CD4-positive, alpha-beta T cell treated with Interleukin-1 beta for 1 hour (primary cell): Measurements from ENCODE around the gene NENF.
A peak's percentile ranks its signal among the peaks of the same experiment; 100 is the strongest.

Experiments used
- DNase-seq, 2 donors: peaks; one replicate each; pipeline ENCODE4 v3.0.0-alpha.2; 2020 to 2022

NENF gene

GRCh38 chr1:212432272-212432660, 454 bp upstream of the NENF start:
- DNase-seq: no peak

DNA sequence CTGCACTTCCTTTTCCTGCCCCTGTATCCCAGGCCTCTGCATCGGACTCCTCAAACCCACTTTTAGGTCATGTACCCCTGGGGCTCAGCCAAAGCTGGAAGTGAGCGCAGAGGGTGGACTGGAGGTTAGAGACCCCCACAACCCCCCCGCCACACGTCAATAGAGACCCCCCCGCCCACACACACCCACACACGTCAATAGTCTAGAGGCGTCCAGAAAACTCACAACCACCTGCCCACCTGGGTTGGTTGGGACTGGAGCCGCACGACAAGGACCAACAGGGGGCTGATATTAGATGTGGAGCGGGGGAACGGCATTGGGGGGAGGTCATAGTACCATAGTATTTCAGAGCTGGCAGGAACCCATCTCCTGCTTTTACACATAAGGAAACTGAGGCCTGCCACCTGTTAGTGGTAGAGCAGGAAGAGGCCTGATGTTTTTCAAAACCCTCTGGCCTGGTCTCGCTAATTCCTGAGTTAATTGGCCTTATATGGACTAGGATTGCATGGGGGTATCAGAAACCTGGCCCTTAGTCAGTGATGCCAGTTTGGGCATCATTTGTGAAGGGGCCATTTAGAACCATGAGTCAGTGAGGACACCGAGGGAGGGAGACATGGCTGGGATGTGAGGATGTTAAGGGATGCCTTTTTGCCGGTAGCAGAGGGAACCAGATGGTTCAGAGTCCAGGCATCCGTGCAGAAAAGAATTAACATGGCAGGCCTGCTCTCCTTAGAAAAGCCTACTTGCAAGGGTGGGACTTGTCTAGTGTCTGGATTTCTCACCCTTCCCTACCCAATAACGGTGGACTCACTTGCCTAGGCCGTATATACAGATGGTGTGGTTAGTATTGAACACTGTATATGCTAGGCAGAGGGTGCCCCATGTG, 1.1 kb downstream of the NENF start:
- DNase-seq: no peak

GRCh38 chr1:212434992-212435391, 2.3 kb downstream of the NENF start:
- no peak for DNase-seq

DNA sequence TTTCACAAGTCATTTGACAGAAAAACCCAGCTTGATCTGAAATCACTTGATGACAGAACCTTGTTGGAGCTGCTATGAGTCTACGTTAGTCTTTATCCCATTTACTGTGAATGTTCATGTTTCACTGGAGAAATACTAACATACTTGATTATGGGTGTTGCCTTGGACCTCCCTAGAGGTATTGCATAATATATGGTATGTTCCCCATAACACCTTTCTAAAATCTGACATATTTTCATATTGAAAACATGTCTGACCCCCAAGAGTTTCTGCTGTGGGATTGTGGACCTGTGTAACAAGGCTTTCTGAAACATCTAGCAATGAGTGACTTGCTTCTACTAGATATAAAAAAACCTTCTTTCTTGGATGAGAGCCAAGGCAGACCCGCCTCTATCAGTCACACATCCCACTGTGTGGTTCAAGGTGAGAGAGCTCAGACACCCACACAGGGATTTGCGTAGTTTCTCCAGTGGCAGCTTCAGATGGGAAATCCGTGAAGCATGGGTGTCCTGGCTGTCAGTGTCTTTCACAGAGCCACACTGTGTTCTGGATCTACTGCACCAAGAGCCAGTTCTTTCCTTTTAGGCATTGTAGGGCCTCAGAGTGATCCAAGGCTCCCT, 4.6 kb downstream of the NENF start:
- DNase-seq: no peak

DNA sequence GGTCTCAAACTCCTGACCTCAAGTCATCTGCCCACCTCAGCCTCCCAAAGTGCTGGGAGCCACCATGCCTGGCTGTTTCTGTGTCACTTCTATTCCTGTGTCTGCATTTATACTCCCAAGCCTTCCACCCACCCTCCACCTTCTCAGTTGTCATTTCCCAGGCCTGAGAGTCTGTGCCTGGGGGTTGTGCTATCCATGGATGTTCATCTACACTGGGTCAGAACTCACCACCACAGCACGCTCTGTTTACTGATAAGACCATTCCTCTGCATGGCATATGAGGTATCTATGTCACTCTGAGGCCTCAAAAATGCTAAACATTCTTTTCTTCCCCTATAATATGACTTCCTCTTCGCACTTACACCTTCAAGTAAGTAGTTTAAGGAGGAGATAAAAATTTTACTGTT, 6.1 kb downstream of the NENF start:
- no peak for DNase-seq

DNA sequence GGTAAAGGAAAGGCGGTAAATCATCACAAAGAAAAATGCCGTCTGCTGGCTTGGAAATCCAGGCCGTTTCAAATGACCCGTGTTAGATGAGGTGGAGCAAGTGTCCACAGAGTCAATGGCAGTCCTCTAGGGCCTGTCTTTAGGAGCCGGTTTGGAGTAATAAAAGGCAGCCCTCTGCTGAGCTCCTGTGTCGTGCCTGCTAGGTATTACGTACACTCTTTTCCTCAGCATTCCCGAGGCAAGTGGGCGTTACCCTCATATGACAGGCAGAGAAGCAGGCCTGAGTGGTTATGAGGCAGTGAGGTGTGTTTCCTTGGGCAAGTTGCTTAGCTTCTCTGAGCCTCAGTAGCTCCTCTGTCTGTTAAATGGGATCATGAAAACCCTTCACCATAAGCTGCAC, 7.7 kb downstream of the NENF start:
- no peak for DNase-seq

GRCh38 chr1:212442408-212442807, 9.7 kb downstream of the NENF start:
- DNase-seq: no peak

- DNase-seq: no peak
These were observed 13.6 kb downstream of the NENF start for GRCh38 chr1:212446333-212446732.

DNA sequence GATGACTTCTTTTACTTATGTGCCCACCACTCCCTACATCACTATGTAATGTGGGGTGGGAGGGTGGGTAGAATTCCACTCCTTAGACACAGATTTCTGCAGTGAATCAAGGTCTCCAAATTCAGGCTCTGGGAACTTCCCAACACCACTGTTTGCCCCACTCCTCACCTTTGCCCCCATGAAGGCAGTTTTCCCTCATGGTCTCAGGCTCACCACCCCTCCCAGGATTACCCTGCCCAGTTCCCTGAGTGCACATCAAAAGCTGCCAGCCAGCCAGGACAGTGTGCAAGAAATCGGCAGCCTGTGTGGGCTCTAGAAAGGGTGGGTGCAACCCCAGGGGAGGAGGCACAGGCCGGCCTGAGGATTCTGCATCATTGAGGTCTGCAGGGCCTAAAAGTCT, 14.8 kb downstream of the NENF start:
- DNase-seq: no peak

GRCh38 chr1:212450331-212450881, 17.7 kb downstream of the NENF start:
- no peak for DNase-seq

DNA sequence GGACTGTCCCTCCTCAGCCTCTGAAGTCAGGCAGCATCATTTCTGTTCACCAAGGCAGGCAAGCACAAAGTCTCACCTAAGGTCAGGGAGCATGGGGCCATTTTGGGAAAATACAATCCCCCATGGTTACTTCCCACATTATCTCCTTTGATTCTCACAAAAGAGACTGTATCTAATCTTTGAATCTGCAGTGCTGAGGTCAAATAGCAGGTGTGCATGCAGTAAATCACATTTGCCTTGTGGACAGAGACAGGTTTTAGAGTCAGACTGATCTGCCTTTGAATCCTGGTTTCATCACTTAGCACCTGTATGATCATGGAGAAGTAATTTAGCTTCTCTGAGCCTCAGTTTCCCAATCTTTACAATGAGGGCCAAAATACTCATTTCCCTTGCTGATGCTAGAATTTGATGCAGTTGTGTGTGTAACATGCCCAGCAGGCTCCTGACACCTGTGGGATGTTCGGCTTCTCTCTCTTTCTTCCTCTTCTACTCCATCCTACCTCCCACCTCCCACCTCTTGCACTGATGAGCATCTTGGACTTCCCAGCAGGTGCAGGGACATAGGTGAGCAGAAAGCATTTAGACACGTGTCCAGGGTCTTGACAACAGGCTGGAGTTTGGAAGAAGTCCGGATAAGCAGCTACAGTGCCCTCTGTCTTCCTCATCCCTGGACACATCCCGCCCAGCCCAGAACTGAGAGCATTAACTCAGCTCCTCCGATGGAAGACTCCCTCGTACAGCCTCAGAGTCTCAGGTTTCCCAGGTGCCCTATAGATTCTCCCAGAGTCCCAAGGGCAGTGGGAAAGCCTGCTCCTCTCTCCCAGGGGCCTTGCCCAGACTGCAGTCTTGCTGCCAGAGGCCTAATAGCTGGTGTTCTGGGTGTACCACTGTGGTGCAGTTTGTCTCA, 18.9 kb downstream of the NENF start:
- no peak for DNase-seq

GRCh38 chr1:212452323-212453155, 19.8 kb downstream of the NENF start:
- no peak for DNase-seq

- no peak for DNase-seq
These were observed 20.6 kb downstream of the NENF start for GRCh38 chr1:212453156-212453857.

- DNase-seq: no peak
These were observed 22.0 kb downstream of the NENF start for GRCh38 chr1:212454741-212455140.

DNA sequence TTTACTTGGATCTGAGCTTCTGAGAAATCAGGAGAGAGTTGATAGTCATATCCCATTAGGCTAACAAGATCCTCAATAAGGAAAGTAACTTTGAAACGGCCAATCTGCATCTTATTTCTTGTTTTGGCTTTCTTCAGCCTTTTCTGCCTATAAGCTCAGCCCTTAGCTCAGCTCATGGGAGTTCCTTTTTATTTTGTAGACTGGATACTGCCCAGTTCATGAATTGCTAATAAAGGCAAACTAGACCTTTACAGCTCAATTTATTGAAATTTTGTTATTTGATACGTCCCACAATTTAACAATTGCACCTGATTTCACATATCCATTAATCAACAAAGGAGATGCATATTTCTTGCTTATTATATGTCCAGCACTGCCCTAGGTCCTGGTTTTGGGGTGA, 22.7 kb downstream of the NENF start:
- no peak for DNase-seq

DNA sequence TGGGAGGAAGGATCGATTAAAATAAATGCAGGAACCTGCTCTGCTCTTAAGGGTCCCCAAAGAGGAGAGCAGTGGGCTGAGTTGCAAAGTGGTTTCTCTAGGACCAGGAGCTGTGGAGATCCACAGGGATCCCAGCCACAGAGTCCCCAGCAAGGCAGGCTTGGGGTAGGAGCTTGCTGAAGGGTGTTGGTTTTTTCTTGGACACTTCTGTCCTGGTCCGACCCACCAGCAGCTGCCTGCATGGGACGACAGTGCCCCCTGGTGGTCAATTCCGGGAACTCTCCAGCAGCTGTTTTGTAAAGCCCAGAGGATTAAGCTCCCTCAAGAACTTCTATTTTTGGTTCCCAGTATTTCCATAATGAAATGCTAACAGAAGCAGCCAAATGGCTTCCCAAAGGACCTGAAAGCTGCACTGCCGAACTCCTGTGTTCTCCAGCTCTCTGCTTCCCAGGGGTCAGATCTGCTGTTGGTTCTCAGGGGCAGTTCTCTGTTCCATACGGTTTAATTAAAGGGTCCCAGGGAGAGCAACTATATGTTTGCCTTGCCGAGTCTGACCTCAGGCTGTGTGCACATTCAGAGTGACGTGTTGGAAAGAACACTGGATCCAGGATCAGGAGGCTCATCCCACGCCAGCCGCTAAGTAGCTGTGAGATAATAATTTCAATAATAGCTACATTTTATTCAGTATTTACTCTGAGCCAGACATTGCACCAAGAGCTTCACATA, 23.2 kb downstream of the NENF start:
- peak; percentile 75 to 76 for DNase-seq

DNA sequence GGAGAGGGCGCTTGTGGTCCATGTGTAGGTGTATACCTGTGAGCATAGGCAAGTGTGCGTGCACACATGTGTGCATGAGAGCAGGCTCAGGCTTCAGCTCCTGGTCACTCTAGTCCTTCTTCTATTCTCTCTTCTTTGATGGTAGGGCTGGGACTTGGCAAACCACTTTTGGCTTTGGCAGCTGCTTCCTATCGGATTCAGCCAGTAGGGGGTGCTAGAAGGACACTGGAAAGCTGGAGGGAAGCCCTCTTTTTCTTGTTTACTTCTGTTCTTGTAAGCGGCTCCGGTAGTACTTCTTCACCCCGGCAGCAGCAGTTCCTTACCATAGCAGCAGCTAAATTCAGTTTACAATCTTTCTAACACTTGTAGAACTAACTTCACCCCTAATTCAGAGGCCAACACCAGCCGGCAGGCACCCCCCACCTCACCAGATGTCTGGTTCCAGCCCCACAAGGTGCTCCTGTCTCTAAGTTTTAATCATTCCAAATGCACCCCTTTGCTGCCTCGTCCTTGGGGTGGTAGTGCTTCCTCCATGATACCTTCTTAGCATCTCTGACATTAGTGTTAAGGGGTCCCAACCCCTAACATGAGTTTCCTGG, 25.1 kb downstream of the NENF start:
- peak; percentile 50 to 60 for DNase-seq

DNA sequence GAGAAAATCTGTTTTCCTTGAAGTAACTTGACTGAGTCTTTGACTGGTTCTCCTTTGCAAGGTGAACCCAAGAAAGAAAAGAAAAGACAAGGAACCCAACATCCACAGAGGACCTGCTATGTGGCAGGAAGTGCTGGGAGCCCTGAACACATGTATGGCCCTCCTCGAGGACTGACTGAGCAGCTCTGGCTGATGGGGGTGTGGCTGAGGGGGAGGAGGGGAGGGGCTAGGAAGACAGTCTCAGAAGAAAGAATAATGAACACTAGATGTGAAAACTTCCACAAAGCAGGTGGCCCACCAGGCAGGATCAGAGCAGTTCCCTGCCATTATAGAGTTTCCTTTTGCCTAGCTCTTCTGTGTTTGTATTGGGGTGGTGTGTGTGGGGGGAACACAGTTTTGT, 26.1 kb downstream of the NENF start:
- no peak for DNase-seq

- no peak for DNase-seq
These were observed 26.9 kb downstream of the NENF start for GRCh38 chr1:212459656-212460055.

- DNase-seq: no peak
These were observed 27.7 kb downstream of the NENF start for GRCh38 chr1:212460376-212460775.
